WI38 (cell line): ENCODE data around the gene SECISBP2L.
"Not testable (repeated sequence)": the region's sequence is repeated elsewhere in the genome, so short reads cannot be mapped to it uniquely, and the experiment has no call there.

Experiments
- H3K4me3 ChIP-seq: 2 replicates; pipeline ENCODE4 v1.5.1; 2011; ENCODE audit warnings: low read depth, mild to moderate bottlenecking, control low read depth, low read length
- TF ChIP-seq, protein P1 (sequence below): IDR thresholded peaks from 2 replicates; pipeline ENCODE4 v1.5.1; 2012; ENCODE audit warnings: low read depth, mild to moderate bottlenecking, control low read depth, low read length

SECISBP2L gene

DNA sequence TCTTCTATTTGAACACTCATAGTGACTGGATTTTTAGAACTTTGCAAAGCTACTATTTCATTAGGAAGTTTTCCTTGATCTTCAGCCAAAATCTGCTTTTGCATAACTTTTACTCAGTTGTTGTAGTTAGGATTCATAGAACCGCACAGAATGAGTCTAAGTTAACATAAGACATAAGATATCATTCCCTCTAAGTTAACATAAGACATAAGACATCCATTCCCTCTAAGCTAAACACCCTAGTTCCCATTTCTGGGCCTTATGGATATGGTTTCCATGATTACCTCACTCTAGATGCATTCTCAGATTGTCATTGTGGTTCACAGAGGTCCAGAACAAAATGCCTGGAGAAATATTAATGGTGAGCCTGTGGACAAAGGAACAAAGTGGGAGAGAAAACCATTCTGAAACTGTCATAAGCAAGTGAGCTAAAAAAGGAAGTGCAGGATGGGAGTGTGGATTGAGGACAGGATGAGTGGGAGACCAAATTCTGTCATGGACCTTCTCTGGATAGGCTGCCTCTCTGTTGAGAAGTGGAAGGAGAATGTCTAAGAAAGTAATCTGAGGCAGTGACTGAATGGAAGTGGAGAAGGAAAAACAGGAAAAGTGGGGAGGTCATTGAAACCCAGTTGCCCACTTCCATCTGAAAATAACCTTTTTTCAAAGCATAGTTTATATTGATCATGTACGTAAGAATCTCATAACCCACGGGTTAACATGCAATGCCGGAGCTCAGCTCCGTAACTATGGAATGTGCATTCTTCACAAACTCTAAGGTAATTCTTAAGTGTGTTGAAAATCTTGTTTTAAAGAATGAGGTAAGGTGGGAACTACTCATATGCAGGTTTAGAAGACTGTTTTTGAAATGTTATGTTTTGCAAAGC is 37.4 kb upstream of the SECISBP2L start:
- TF ChIP-seq, protein P1, sequence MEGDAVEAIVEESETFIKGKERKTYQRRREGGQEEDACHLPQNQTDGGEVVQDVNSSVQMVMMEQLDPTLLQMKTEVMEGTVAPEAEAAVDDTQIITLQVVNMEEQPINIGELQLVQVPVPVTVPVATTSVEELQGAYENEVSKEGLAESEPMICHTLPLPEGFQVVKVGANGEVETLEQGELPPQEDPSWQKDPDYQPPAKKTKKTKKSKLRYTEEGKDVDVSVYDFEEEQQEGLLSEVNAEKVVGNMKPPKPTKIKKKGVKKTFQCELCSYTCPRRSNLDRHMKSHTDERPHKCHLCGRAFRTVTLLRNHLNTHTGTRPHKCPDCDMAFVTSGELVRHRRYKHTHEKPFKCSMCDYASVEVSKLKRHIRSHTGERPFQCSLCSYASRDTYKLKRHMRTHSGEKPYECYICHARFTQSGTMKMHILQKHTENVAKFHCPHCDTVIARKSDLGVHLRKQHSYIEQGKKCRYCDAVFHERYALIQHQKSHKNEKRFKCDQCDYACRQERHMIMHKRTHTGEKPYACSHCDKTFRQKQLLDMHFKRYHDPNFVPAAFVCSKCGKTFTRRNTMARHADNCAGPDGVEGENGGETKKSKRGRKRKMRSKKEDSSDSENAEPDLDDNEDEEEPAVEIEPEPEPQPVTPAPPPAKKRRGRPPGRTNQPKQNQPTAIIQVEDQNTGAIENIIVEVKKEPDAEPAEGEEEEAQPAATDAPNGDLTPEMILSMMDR, result no peak
- H3K4me3 ChIP-seq, result no peak overlapping the region

- TF ChIP-seq, protein P1, result no peak
- H3K4me3 ChIP-seq, result no peak overlapping the region
These were observed 36.7 kb upstream of the SECISBP2L start for GRCh38 chr15:49082960-49083359.

GRCh38 chr15:49079340-49080039 is 33.2 kb upstream of the SECISBP2L start:
- no peak overlapping the region for H3K4me3 ChIP-seq
- TF ChIP-seq, protein P1, result no peak

GRCh38 chr15:49075881-49076280 is 29.6 kb upstream of the SECISBP2L start:
- H3K4me3 ChIP-seq, result no peak overlapping the region
- TF ChIP-seq, protein P1, result no peak

GRCh38 chr15:49074589-49075287 is 28.5 kb upstream of the SECISBP2L start:
- H3K4me3 ChIP-seq, result not testable (repeated sequence)

DNA sequence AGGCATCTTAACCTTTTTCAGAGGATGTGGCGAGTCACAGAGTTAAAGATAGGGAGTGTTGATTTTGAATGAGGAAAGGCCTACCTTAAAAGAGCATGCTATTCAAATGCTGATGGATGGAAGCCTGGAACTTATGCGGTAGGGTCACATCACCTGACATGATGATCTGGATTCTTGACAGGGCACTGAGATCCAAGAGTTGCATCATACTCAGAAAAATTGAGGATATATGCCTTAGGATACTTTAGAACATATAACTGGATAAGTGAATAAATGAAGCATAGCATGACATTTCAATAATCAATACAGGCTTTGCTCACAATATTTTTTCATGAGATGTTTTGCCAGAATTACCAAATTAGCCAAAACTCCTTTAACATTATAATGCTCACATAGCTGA is 20.1 kb upstream of the SECISBP2L start:
- TF ChIP-seq, protein P1, result no peak
- H3K4me3 ChIP-seq, result no peak overlapping the region

GRCh38 chr15:49064884-49065283 is 18.6 kb upstream of the SECISBP2L start:
- TF ChIP-seq, protein P1, result no peak
- no peak overlapping the region for H3K4me3 ChIP-seq
